HEK293 (cell line): ENCODE data around the gene CATSPERE.
A peak's percentile ranks its signal among the peaks of the same experiment; 100 is the strongest.

Experiments
- IKZF3 ChIP-seq: fragments of 450-650 bp; IDR thresholded peaks from 2 replicates; pipeline ENCODE4 v1.5.0; 2018; ENCODE audit warnings: missing biosample characterization, mild to moderate bottlenecking, missing genetic modification characterization, moderate library complexity
- KLF16 ChIP-seq: fragments of 450-650 bp; formaldehyde crosslinking; IDR thresholded peaks from 2 replicates; pipeline ENCODE4 v1.5.1; 2017; ENCODE audit warnings: missing biosample characterization, missing genetic modification characterization
- MZF1 ChIP-seq: fragments of 450-650 bp; formaldehyde crosslinking; IDR thresholded peaks from 2 replicates; pipeline ENCODE4 v1.5.1; 2017; ENCODE audit warnings: missing biosample characterization, missing genetic modification characterization, borderline replicate concordance
- OSR2 ChIP-seq: fragments of 450-650 bp; formaldehyde crosslinking; IDR thresholded peaks from 2 replicates; pipeline ENCODE4 v1.5.1; 2016; ENCODE audit warnings: missing biosample characterization, missing genetic modification characterization
- SP2 ChIP-seq: fragments of 450-650 bp; formaldehyde crosslinking; IDR thresholded peaks from 2 replicates; pipeline ENCODE4 v1.5.1; 2016; ENCODE audit warnings: missing biosample characterization, missing genetic modification characterization
- SP7 ChIP-seq: fragments of 450-650 bp; formaldehyde crosslinking; IDR thresholded peaks from 2 replicates; pipeline ENCODE4 v1.5.1; 2016; ENCODE audit warnings: missing biosample characterization, missing genetic modification characterization
- WT1 ChIP-seq: fragments of 450-650 bp; formaldehyde crosslinking; IDR thresholded peaks from 2 replicates; pipeline ENCODE4 v1.5.1; 2016; ENCODE audit warnings: missing biosample characterization, missing genetic modification characterization
- YY1 ChIP-seq: fragments of 450-650 bp; formaldehyde crosslinking; IDR thresholded peaks from 2 replicates; pipeline ENCODE4 v1.5.1; 2018; ENCODE audit warnings: missing biosample characterization, missing genetic modification characterization
- ZBTB8A ChIP-seq: fragments of 450-650 bp; formaldehyde crosslinking; IDR thresholded peaks from 2 replicates; pipeline ENCODE4 v1.5.1; 2016; ENCODE audit warnings: missing biosample characterization, missing genetic modification characterization
- ZFP3 ChIP-seq: fragments of 450-650 bp; formaldehyde crosslinking; IDR thresholded peaks from 2 replicates; pipeline ENCODE4 v1.5.1; 2016; ENCODE audit warnings: low read depth, missing biosample characterization, missing genetic modification characterization
- ZNF121 ChIP-seq: fragments of 450-650 bp; formaldehyde crosslinking; IDR thresholded peaks from 2 replicates; pipeline ENCODE4 v1.5.1; 2016; ENCODE audit warnings: missing biosample characterization, missing genetic modification characterization
- ZNF174 ChIP-seq: fragments of 450-650 bp; formaldehyde crosslinking; IDR thresholded peaks from 2 replicates; pipeline ENCODE4 v1.5.0; 2017; ENCODE audit warnings: missing biosample characterization, mild to moderate bottlenecking, missing genetic modification characterization
- ZNF175 ChIP-seq: fragments of 450-650 bp; formaldehyde crosslinking; IDR thresholded peaks from 2 replicates; pipeline ENCODE4 v1.5.1; 2016; ENCODE audit warnings: missing biosample characterization, missing genetic modification characterization
- ZNF394 ChIP-seq: fragments of 450-650 bp; formaldehyde crosslinking; IDR thresholded peaks from 2 replicates; pipeline ENCODE4 v1.5.1; 2016; ENCODE audit warnings: missing biosample characterization, missing genetic modification characterization, mild to moderate bottlenecking, moderate library complexity, borderline replicate concordance
- ZNF510 ChIP-seq: fragments of 450-650 bp; formaldehyde crosslinking; IDR thresholded peaks from 2 replicates; pipeline ENCODE4 v1.5.1; 2018; ENCODE audit warnings: mild to moderate bottlenecking, missing genetic modification characterization, missing biosample characterization; ENCODE audit not compliant: insufficient replicate concordance
- ZNF514 ChIP-seq: fragments of 450-650 bp; formaldehyde crosslinking; IDR thresholded peaks from 2 replicates; pipeline ENCODE4 v1.5.1; 2016; ENCODE audit warnings: missing biosample characterization, missing genetic modification characterization
- ZNF529 ChIP-seq: fragments of 450-650 bp; formaldehyde crosslinking; IDR thresholded peaks from 2 replicates; pipeline ENCODE4 v1.5.1; 2017; ENCODE audit warnings: missing genetic modification characterization, missing biosample characterization; ENCODE audit not compliant: insufficient replicate concordance
- ZNF549 ChIP-seq: fragments of 450-650 bp; IDR thresholded peaks from 2 replicates; pipeline ENCODE4 v1.5.1; 2018; ENCODE audit warnings: missing biosample characterization, missing genetic modification characterization, mild to moderate bottlenecking, inconsistent platforms, moderate library complexity
- ZNF560 ChIP-seq: fragments of 450-650 bp; formaldehyde crosslinking; IDR thresholded peaks from 2 replicates; pipeline ENCODE4 v1.5.1; 2017; ENCODE audit warnings: missing biosample characterization, missing genetic modification characterization, borderline replicate concordance
- ZNF596 ChIP-seq: fragments of 450-650 bp; IDR thresholded peaks from 2 replicates; pipeline ENCODE4 v1.5.0; 2018; ENCODE audit warnings: missing biosample characterization, mild to moderate bottlenecking, missing genetic modification characterization, moderate library complexity
- ZNF610 ChIP-seq: fragments of 450-650 bp; formaldehyde crosslinking; IDR thresholded peaks from 2 replicates; pipeline ENCODE4 v1.5.1; 2016; ENCODE audit warnings: missing biosample characterization, missing genetic modification characterization, borderline replicate concordance
- ZNF623 ChIP-seq: fragments of 450-650 bp; formaldehyde crosslinking; IDR thresholded peaks from 2 replicates; pipeline ENCODE4 v1.5.1; 2016; ENCODE audit warnings: missing biosample characterization, missing genetic modification characterization
- ZNF707 ChIP-seq: fragments of 450-650 bp; formaldehyde crosslinking; IDR thresholded peaks from 2 replicates; pipeline ENCODE4 v1.5.1; 2016; ENCODE audit warnings: missing biosample characterization, missing genetic modification characterization
- TF ChIP-seq, protein P1 (sequence below): fragments of 450-650 bp; IDR thresholded peaks from 2 replicates; pipeline ENCODE4 v1.5.1; 2018; ENCODE audit warnings: missing biosample characterization, mild to moderate bottlenecking, missing genetic modification characterization
- TF ChIP-seq, protein P2 (sequence below): fragments of 450-650 bp; IDR thresholded peaks from 2 replicates; pipeline ENCODE4 v1.5.1; 2018; ENCODE audit warnings: missing biosample characterization, missing genetic modification characterization
- TF ChIP-seq, protein P3 (sequence below): fragments of 450-650 bp; formaldehyde crosslinking; IDR thresholded peaks from 2 replicates; pipeline ENCODE4 v1.5.1; 2016; ENCODE audit warnings: missing biosample characterization, missing genetic modification characterization, borderline replicate concordance

CATSPERE gene

DNA sequence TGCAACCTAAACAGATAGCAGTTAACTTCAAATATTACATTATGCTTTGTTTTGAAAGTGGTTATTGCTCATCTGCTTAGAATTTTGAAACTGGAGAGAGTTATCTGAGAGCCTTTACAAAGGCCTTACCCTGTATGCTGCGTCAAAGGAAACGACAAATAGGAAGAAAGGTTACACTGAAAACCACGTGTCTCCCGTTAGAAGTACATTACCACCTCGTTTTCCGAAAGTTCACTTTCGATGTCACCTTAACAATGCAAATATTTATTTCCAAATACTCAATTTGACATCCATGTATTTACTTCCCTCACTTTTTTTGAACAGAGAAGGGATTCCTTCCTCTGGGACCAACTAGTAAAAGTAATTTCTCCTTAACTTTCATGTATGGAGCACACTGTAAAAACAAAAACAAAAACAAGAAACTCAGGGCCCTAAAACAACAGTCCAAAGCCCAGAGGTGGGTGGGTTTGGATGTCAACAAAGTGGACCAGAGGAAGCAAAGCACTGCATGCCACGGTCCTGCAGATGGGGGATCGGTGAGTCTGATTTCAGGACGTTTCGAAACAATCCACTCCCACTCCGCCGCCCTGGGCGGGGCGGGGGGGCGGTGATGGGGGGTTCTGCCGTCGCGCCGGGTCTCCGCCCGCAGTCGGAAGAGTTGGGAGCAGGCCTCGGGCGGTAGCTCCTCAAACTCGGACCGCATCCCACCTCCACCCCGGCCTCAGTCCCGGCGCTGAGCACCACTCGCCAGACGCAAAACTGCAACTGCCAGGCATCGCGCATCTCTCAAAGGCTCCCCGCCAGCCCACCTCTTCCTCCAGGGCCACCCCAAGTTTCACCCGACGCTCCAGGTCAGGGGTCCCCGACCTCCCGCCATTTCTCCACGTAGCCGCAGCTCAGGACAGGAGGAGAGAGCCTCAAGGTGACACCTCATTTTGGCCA lies 10.2 kb upstream of the CATSPERE start (continued):
- peak; percentile 91 for TF ChIP-seq MZF1 (tag by site-specific recombination)
- 0 out of 2 replicates have a peak, but pooled peaks have one; percentile 44 for TF ChIP-seq SP7 (tag by site-specific recombination)
- TF ChIP-seq ZNF549 (tag by site-specific recombination) = no peak
- no peak for TF ChIP-seq ZNF175 (tag by site-specific recombination)
- TF ChIP-seq OSR2 (tag by site-specific recombination) = no peak; the same call in 1 of the 2 replicates
- TF ChIP-seq, protein P1, sequence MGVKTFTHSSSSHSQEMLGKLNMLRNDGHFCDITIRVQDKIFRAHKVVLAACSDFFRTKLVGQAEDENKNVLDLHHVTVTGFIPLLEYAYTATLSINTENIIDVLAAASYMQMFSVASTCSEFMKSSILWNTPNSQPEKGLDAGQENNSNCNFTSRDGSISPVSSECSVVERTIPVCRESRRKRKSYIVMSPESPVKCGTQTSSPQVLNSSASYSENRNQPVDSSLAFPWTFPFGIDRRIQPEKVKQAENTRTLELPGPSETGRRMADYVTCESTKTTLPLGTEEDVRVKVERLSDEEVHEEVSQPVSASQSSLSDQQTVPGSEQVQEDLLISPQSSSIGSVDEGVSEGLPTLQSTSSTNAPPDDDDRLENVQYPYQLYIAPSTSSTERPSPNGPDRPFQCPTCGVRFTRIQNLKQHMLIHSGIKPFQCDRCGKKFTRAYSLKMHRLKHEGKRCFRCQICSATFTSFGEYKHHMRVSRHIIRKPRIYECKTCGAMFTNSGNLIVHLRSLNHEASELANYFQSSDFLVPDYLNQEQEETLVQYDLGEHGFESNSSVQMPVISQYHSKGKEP (tag by site-specific recombination) = 0 out of 2 replicates have a peak, but pooled peaks have one; percentile 6
- TF ChIP-seq ZNF121 = 0 out of 2 replicates have a peak, but pooled peaks have one; percentile 42
- no peak for TF ChIP-seq ZNF510 (tag by site-specific recombination)
- TF ChIP-seq ZBTB8A (tag by site-specific recombination) = peak; percentile 80
- TF ChIP-seq ZNF560 (tag by site-specific recombination) = no peak
- no peak for TF ChIP-seq ZFP3 (tag by site-specific recombination)
- peak; percentile 14; the same call in 1 of the 2 replicates for TF ChIP-seq ZNF596 (tag by site-specific recombination)
- peak; percentile 83 for TF ChIP-seq KLF16 (tag by site-specific recombination)
- TF ChIP-seq, protein P2, sequence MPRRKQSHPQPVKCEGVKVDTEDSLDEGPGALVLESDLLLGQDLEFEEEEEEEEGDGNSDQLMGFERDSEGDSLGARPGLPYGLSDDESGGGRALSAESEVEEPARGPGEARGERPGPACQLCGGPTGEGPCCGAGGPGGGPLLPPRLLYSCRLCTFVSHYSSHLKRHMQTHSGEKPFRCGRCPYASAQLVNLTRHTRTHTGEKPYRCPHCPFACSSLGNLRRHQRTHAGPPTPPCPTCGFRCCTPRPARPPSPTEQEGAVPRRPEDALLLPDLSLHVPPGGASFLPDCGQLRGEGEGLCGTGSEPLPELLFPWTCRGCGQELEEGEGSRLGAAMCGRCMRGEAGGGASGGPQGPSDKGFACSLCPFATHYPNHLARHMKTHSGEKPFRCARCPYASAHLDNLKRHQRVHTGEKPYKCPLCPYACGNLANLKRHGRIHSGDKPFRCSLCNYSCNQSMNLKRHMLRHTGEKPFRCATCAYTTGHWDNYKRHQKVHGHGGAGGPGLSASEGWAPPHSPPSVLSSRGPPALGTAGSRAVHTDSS (tag by site-specific recombination) = no peak
- no peak for TF ChIP-seq ZNF514 (tag by site-specific recombination)
- TF ChIP-seq WT1 (tag by site-specific recombination) = no peak; the same call in 1 of the 2 replicates
- TF ChIP-seq YY1 = peak; percentile 67
- TF ChIP-seq ZNF529 (tag by site-specific recombination) = no peak
- TF ChIP-seq ZNF394 (tag by site-specific recombination) = no peak
- TF ChIP-seq IKZF3 = peak; percentile 65; the same call in 1 of the 2 replicates
- TF ChIP-seq, protein P3, sequence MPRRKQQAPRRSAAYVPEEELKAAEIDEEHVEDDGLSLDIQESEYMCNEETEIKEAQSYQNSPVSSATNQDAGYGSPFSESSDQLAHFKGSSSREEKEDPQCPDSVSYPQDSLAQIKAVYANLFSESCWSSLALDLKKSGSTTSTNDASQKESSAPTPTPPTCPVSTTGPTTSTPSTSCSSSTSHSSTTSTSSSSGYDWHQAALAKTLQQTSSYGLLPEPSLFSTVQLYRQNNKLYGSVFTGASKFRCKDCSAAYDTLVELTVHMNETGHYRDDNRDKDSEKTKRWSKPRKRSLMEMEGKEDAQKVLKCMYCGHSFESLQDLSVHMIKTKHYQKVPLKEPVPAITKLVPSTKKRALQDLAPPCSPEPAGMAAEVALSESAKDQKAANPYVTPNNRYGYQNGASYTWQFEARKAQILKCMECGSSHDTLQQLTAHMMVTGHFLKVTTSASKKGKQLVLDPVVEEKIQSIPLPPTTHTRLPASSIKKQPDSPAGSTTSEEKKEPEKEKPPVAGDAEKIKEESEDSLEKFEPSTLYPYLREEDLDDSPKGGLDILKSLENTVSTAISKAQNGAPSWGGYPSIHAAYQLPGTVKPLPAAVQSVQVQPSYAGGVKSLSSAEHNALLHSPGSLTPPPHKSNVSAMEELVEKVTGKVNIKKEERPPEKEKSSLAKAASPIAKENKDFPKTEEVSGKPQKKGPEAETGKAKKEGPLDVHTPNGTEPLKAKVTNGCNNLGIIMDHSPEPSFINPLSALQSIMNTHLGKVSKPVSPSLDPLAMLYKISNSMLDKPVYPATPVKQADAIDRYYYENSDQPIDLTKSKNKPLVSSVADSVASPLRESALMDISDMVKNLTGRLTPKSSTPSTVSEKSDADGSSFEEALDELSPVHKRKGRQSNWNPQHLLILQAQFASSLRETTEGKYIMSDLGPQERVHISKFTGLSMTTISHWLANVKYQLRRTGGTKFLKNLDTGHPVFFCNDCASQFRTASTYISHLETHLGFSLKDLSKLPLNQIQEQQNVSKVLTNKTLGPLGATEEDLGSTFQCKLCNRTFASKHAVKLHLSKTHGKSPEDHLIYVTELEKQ (tag by site-specific recombination) = 0 out of 2 replicates have a peak, but pooled peaks have one; percentile 27
- TF ChIP-seq ZNF610 = no peak
- peak; percentile 78 for TF ChIP-seq SP2 (tag by site-specific recombination)
- no peak for TF ChIP-seq ZNF623 (tag by site-specific recombination)
- no peak for TF ChIP-seq ZNF707 (tag by site-specific recombination)
- TF ChIP-seq ZNF174 (tag by site-specific recombination) = no peak
